Measurements from ENCODE around the gene IPMK.
"Not testable (repeated sequence)": the region's sequence is repeated elsewhere in the genome, so short reads cannot be mapped to it uniquely, and the experiment has no call there.

IPMK gene

GRCh38 chr10:58219875-58220274 is 47.8 kb downstream of the IPMK start:
- no peak for DNase-seq

GRCh38 chr10:58217612-58218011 is 50.1 kb downstream of the IPMK start:
- DNase-seq = no peak

- no peak for DNase-seq
Measured at GRCh38 chr10:58212622-58213021, 55.1 kb downstream of the IPMK start.

- DNase-seq = no peak
Measured at GRCh38 chr10:58210160-58210559, 57.5 kb downstream of the IPMK start.

- no peak for DNase-seq
Measured at GRCh38 chr10:58209669-58210068, 58.0 kb downstream of the IPMK start.

GRCh38 chr10:58206251-58206650 is 61.4 kb downstream of the IPMK start:
- DNase-seq = no peak

GRCh38 chr10:58201704-58202103 is 66.0 kb downstream of the IPMK start:
- DNase-seq = no peak

- no peak for DNase-seq
Measured at GRCh38 chr10:58189269-58189668, 78.4 kb downstream of the IPMK start.

- no peak for DNase-seq
Measured at GRCh38 chr10:58184120-58184670, 83.5 kb downstream of the IPMK start.

GRCh38 chr10:58180666-58181065 is 87.0 kb downstream of the IPMK start:
- no peak for DNase-seq

- no peak for DNase-seq
Measured at GRCh38 chr10:58179238-58179637, 88.5 kb downstream of the IPMK start.

- DNase-seq = no peak
Measured at GRCh38 chr10:58178811-58179210, 88.9 kb downstream of the IPMK start.

- DNase-seq = no peak
Measured at GRCh38 chr10:58177362-58177947, 90.2 kb downstream of the IPMK start.

- no peak for DNase-seq
Measured at GRCh38 chr10:58175990-58176900, 91.4 kb downstream of the IPMK start.

GRCh38 chr10:58174831-58175230 is 92.9 kb downstream of the IPMK start:
- no peak for DNase-seq

- no peak for DNase-seq
Measured at GRCh38 chr10:58173391-58173790, 94.3 kb downstream of the IPMK start.

GRCh38 chr10:58171146-58171545 is 96.5 kb downstream of the IPMK start:
- no peak for DNase-seq

GRCh38 chr10:58164517-58164916 is 103.2 kb downstream of the IPMK start:
- DNase-seq = no peak

- no peak for DNase-seq
Measured at GRCh38 chr10:58158806-58159205, 108.9 kb downstream of the IPMK start.

GRCh38 chr10:58157076-58157766 is 110.5 kb downstream of the IPMK start:
- DNase-seq = peak; percentile 71

GRCh38 chr10:58155941-58156340 is 111.8 kb downstream of the IPMK start:
- not testable (repeated sequence) for DNase-seq

GRCh38 chr10:58153751-58154150 is 113.9 kb downstream of the IPMK start:
- no peak for DNase-seq

- DNase-seq = peak; percentile 8
Measured at GRCh38 chr10:58152673-58153263, 114.9 kb downstream of the IPMK start.

All from T1000 (cell line).